Smooth muscle cell (in vitro differentiated cells): ENCODE measurements around the gene PCDH8. TPM values are rescaled to one million over a fixed set of nuclear protein-coding genes. Genes with fewer than 3 reads are reported as not detected.

Experiments
- DNase-seq: peaks from one replicate; lab custom pipeline; 2025; ENCODE audit not compliant: unreplicated experiment; lab: John Stamatoyannopoulos, UW
- H2AFZ ChIP-seq: fragments of 200-600 bp; sonication (generic); 2 replicates; pipeline ENCODE4 v1.6.0; 2016; ENCODE audit warnings: antibody characterized with exemption, low read depth, mild to moderate bottlenecking
- H3F3A ChIP-seq: fragments of 200-600 bp; sonication (generic); 2 replicates; pipeline ENCODE4 v1.6.0; 2017; ENCODE audit warnings: antibody characterized with exemption, low read depth
- H3K27ac ChIP-seq: fragments of 200-600 bp; sonication (generic); 2 replicates; pipeline ENCODE4 v1.5.1; 2016; ENCODE audit warnings: low read depth, mild to moderate bottlenecking
- H3K27me3 ChIP-seq: fragments of 200-600 bp; sonication (generic); 2 replicates; pipeline ENCODE4 v1.6.1; 2016; ENCODE audit warnings: low read depth, mild to moderate bottlenecking
- H3K36me3 ChIP-seq: fragments of 200-600 bp; sonication (generic); 2 replicates; pipeline ENCODE4 v1.5.1; 2016; ENCODE audit warnings: low read depth
- H3K4me1 ChIP-seq: fragments of 200-600 bp; sonication (generic); 2 replicates; pipeline ENCODE4 v1.5.1; 2016; ENCODE audit warnings: low read depth
- H3K4me2 ChIP-seq: fragments of 200-600 bp; sonication (generic); 2 replicates; pipeline ENCODE4 v1.6.0; 2016; ENCODE audit warnings: mild to moderate bottlenecking
- H3K4me3 ChIP-seq: fragments of 200-600 bp; sonication (generic); 2 replicates; pipeline ENCODE4 v1.5.1; 2016; ENCODE audit warnings: mild to moderate bottlenecking
- H3K79me2 ChIP-seq: fragments of 200-600 bp; sonication (generic); 2 replicates; pipeline ENCODE4 v1.6.0; 2016; ENCODE audit warnings: low read depth, mild to moderate bottlenecking
- H3K9ac ChIP-seq: fragments of 200-600 bp; sonication (generic); 2 replicates; pipeline ENCODE4 v1.6.0; 2016; ENCODE audit warnings: low read depth
- H3K9me3 ChIP-seq: fragments of 200-600 bp; sonication (generic); replicated peaks from 2 replicates; pipeline ENCODE4 v1.5.1; 2016; ENCODE audit warnings: low read depth
- H4K20me1 ChIP-seq: fragments of 200-600 bp; sonication (generic); 2 replicates; pipeline ENCODE4 v1.6.0; 2016; ENCODE audit warnings: low read depth
- WGBS: methylation state at CpG from one replicate; pipeline ENCODE4 v1.1.7; 2016; ENCODE audit warnings: low lambda C conversion rate; 5-methylcytosine and 5-hydroxymethylcytosine counted together
- polyA plus RNA-seq: library from polyadenylated mRNA; unstranded; fragments of >200 nt; fragmentation: Nextera tagmentation; extraction: Ambion mirVana; gene quantifications from 2 replicates; pipeline ENCODE4 v1.2.1, GENCODE V29; 2016
- total RNA-seq: library from RNA; depleted of rRNA; stranded (reverse); fragments of >200 nt; gene quantifications from 2 replicates; pipeline ENCODE4 v1.2.3, GENCODE V29; 2014
- TF ChIP-seq, protein P1 (sequence below): fragments of 200-600 bp; sonication (generic); IDR thresholded peaks from 2 replicates; pipeline ENCODE4 v1.5.1; 2017; ENCODE audit warnings: borderline replicate concordance, mild to moderate bottlenecking, antibody characterized with exemption; ENCODE audit not compliant: insufficient read depth, poor library complexity, severe bottlenecking

The PCDH8 gene
- total and polyA plus RNA-seq, 2 experiments from 2014 or later, result 0.58 to 2.1 TPM

DNA sequence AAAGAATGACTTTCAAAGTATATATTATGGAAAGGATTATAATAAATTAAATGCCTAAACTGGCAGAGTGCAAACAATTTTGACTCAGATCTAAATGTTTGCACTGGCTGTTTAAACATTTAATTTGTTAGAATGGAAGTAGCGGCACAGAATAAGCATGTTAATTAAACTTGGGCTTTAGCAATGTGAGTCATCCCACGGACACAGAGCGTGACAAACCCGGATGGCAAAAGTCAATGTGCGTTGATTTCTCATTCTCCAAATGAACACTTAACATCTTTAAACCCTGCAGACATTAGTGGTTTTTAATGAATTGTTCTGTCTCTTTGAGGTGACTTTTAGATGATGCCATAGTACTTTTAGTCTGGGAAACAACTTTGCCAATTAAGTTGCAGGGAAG lies 38.4 kb downstream of the PCDH8 start:
- Histone ChIP-seq H3K9me3 (no peaks in the 10 kb centered on the region), H2AFZ (no peak overlapping the region), H3K4me1 (peaks cover 9% of the 10 kb centered on the region), H4K20me1 (no peaks in the 10 kb centered on the region), H3F3A (no peaks in the 10 kb centered on the region), H3K27ac (no peak overlapping the region), H3K4me2 (no peak overlapping the region), H3K36me3 (no peaks in the 10 kb centered on the region), H3K79me2 (no peaks in the 10 kb centered on the region), H3K9ac (no peak overlapping the region), H3K27me3 (no peaks in the 10 kb centered on the region), H3K4me3 (no peak overlapping the region)
- DNase-seq, result no peak
- TF ChIP-seq, protein P1, sequence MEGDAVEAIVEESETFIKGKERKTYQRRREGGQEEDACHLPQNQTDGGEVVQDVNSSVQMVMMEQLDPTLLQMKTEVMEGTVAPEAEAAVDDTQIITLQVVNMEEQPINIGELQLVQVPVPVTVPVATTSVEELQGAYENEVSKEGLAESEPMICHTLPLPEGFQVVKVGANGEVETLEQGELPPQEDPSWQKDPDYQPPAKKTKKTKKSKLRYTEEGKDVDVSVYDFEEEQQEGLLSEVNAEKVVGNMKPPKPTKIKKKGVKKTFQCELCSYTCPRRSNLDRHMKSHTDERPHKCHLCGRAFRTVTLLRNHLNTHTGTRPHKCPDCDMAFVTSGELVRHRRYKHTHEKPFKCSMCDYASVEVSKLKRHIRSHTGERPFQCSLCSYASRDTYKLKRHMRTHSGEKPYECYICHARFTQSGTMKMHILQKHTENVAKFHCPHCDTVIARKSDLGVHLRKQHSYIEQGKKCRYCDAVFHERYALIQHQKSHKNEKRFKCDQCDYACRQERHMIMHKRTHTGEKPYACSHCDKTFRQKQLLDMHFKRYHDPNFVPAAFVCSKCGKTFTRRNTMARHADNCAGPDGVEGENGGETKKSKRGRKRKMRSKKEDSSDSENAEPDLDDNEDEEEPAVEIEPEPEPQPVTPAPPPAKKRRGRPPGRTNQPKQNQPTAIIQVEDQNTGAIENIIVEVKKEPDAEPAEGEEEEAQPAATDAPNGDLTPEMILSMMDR, result no peak
- WGBS, result 84% methylated on average over 5 of the region's 5 CpGs

DNA sequence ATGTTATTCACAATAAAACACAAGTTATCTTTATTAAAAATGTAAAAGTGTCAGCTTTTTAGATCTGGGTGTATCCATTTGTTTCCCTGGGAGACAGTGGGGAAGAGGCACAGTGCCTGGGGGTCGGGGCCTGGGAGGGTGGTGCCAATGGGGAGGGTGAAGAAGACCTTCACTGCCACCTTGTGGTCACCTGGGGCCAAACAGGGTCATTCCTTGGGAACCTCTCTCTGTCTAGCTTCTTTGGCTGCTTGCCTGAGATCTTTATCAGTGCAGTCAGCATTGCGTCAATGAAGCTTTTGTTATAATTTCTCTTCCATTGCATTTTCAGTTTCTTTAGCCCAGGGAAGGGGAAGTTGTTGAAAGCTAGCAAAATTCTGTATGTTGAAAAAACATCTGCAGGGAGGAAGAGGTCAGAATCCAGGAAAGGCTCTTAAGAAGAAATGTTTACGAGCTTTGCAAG lies 39.1 kb downstream of the PCDH8 start:
- no peaks in the 10 kb centered on the region for H3F3A ChIP-seq
- peaks cover 9% of the 10 kb centered on the region for H3K4me1 ChIP-seq
- H3K9me3 ChIP-seq, result no peaks in the 10 kb centered on the region
- WGBS, result 25% methylated on average over 3 of the region's 3 CpGs
- H3K27ac ChIP-seq, result no peak overlapping the region
- no peaks in the 10 kb centered on the region for H4K20me1 ChIP-seq
- H2AFZ ChIP-seq, result no peak overlapping the region
- H3K4me2 ChIP-seq, result peak overlapping the region; percentile 20
- no peaks in the 10 kb centered on the region for H3K27me3 ChIP-seq
- DNase-seq, result no peak
- H3K9ac ChIP-seq, result no peak overlapping the region
- TF ChIP-seq, protein P1, result peak; percentile 83
- H3K36me3 ChIP-seq, result no peaks in the 10 kb centered on the region
- no peak overlapping the region for H3K4me3 ChIP-seq
- H3K79me2 ChIP-seq, result no peaks in the 10 kb centered on the region

DNA sequence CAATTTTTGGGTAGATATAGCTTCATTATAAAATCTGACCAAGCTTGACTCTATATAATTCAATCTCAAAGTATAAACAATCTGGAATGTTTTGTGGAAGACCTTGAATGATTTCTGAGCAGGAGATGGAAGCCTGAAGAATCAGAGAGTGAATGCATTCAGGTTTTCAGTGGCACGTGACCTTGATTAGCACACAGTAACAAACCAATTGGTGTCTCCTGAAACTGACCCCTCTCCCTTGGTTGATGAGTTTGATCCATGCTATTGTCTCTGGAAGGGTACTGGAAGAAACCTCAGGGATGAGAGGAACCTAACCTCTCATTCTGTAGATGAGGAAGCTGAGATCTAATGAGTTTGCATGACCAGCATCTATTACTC lies 39.6 kb downstream of the PCDH8 start:
- no peak overlapping the region for H2AFZ ChIP-seq
- peaks cover 3% of the 10 kb centered on the region for H3F3A ChIP-seq
- WGBS, result 86% methylated on average over 1 of the region's 1 CpG
- no peaks in the 10 kb centered on the region for H3K79me2 ChIP-seq
- no peaks in the 10 kb centered on the region for H4K20me1 ChIP-seq
- TF ChIP-seq, protein P1, result no peak
- no peak overlapping the region for H3K4me3 ChIP-seq
- H3K9ac ChIP-seq, result no peak overlapping the region
- no peak overlapping the region for H3K27ac ChIP-seq
- DNase-seq, result no peak
- H3K9me3 ChIP-seq, result no peaks in the 10 kb centered on the region
- no peaks in the 10 kb centered on the region for H3K36me3 ChIP-seq
- no peaks in the 10 kb centered on the region for H3K27me3 ChIP-seq
- H3K4me1 ChIP-seq, result peaks cover 14% of the 10 kb centered on the region
- H3K4me2 ChIP-seq, result no peak overlapping the region

DNA sequence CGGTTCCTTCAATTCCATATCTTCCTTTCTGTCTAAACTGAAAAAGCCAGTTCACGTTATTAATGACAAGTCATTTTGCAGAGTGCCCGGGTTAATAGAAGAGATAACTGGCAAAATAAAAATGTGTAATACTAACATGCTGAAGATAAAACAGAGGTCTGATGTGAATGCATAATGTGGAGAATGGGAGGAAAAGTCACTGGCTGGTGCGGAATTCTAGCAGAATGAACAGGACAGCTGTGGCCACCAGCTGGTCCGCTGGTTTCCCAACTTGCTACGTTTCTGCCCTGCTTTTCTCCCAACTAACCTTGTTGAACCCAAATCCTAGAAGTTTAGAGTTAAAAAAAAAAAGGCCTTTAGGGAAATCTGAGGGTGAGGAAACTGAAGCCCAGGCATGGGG lies 42.4 kb downstream of the PCDH8 start:
- Histone ChIP-seq H3K9me3 (no peaks in the 10 kb centered on the region), H3K79me2 (no peaks in the 10 kb centered on the region), H3K9ac (no peak overlapping the region), H3K27me3 (no peaks in the 10 kb centered on the region), H3K27ac (no peak overlapping the region), H2AFZ (no peak overlapping the region), H3K4me1 (peaks cover 14% of the 10 kb centered on the region), H3K4me3 (no peak overlapping the region), H3K4me2 (no peak overlapping the region), H3K36me3 (no peaks in the 10 kb centered on the region), H4K20me1 (no peaks in the 10 kb centered on the region), H3F3A (peaks cover 6% of the 10 kb centered on the region)
- no peak for DNase-seq
- TF ChIP-seq, protein P1, result no peak
- 93% methylated on average over 6 of the region's 6 CpGs for WGBS
